GF-D8 (cell line): Measurements from ENCODE around the gene ATPAF1.
"Not testable (repeated sequence)": the region's sequence is repeated elsewhere in the genome, so short reads cannot be mapped to it uniquely, and the experiment has no call there.

ENCODE experiments used
- DNase-seq: peaks from one replicate; lab custom pipeline; 2025; lab: John Stamatoyannopoulos, UW

ATPAF1 gene, protein sequence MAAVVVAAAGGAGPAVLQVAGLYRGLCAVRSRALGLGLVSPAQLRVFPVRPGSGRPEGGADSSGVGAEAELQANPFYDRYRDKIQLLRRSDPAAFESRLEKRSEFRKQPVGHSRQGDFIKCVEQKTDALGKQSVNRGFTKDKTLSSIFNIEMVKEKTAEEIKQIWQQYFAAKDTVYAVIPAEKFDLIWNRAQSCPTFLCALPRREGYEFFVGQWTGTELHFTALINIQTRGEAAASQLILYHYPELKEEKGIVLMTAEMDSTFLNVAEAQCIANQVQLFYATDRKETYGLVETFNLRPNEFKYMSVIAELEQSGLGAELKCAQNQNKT

DNA sequence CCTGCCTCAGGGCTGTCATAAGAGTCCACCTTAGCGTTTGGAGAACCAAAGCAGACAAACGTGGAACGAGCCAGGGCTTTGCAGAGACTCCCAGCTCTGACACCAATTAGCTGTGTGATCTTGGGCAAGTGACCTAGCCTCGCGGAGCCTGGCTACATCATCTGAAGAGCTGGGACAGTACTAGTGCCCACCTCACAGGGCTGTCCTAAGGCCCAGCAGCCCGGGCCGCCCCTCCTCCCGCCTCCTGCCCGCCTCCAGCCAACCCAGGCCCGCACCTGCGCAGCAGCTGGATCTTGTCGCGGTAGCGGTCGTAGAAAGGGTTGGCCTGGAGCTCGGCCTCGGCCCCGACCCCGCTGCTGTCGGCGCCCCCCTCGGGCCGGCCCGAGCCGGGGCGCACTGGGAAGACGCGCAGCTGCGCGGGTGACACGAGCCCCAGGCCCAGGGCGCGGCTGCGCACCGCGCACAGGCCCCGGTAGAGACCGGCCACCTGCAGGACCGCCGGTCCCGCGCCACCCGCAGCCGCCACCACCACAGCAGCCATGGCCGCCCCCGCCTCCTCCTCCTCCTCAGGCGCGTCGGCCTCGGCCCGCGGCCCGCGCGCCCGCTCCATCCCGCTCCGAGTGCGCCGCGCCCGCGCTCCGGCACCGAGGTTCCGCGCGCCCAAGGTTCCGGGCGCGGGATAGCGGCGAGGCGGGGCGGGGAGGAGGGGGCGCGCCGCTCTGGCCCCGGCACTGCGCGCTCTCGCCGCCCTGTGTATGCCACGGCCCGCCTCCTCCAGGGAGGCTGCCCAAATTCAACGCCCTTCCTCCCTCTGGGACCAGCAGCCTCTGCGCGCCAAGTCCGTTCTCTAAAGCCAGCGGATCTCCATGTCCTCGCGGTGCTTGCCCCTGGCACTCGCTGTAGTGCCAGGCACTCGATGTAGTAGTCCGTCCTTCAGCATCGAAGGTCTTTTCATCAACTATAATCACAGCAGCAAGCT, at the start of gene ATPAF1:
Gene ATPAF1 (minus strand): TSS at position 583 of the 979 bp plus-strand sequence. CDS start 42 bp downstream, at position 541.
- no peak for DNase-seq

DNA sequence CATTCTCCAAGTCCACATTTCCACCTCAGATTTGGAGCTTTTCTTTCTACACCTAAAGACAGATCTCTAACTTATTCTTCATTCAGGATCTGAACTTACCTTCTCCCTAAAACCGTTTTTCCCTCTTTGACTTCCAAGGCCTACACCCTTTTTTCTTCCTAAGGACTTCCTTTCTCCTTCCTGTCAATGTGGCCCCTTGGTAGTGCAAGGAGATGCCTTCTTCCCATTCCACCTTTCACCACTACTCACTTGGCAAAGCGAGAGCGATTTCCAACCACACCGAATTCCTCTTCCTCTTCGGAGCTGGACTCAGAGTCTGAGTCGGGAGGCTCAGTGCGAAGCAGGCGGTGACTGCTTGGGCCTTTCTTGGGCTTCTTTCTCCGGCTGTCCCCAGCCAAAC, 49.5 kb upstream of the ATPAF1 start:
- no peak for DNase-seq

DNA sequence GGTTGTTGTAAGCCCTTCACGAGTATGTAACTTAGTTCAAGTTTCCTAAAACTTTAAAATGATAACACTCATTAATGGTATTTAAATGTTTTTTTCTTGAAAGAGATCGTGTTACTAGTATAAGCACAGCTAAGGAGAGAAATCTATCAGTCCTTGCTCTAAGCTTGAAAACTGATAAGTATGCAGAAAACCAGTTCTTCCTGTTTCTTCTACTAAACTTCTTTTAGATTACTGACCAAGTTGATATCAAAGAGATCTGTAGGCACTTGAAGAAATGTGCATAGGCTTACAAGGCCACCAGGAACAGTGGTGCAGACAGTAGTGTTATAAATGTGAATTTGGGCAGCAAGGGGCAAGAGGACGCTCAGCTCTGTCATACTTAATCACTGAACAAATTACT, 46.8 kb upstream of the ATPAF1 start:
- DNase-seq = no peak

DNA sequence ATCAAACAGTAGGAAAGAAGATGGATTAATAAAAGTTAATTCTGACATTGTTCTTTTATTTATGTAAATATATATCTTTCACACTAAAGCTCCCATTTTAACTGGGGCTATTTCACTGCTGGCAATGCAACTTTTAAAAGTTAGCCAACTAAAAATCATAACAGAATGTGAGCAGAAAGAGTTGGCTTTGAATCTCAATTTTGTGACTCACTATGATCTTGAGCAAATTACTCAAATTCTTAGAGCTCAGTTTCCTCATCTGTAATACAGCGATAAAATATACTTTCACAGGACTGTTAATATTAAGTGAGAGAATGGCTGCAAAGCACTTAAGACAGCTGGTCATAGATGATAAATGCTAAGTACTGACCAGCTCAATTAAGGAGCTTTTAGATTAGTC, 40.0 kb upstream of the ATPAF1 start:
- no peak for DNase-seq

DNA sequence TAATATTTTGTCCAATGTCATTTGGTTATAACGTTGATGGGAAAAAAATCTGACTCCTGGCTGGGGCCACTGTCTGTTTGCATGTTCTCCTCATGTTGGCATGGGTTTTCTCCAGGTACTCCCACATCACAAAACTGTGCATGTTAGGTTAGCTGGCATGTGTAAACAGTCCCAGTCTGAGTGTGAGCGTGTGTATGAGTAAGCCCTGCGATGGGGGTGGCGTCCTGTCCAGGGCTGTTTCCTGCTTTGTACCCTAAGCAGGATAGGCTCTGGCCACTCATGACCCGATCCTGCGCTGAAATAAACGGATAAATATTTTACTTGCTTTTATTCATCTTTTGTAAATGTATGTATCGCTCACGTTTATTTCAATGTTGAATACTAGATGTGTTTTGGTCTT, 37.2 kb upstream of the ATPAF1 start:
- DNase-seq = no peak

DNA sequence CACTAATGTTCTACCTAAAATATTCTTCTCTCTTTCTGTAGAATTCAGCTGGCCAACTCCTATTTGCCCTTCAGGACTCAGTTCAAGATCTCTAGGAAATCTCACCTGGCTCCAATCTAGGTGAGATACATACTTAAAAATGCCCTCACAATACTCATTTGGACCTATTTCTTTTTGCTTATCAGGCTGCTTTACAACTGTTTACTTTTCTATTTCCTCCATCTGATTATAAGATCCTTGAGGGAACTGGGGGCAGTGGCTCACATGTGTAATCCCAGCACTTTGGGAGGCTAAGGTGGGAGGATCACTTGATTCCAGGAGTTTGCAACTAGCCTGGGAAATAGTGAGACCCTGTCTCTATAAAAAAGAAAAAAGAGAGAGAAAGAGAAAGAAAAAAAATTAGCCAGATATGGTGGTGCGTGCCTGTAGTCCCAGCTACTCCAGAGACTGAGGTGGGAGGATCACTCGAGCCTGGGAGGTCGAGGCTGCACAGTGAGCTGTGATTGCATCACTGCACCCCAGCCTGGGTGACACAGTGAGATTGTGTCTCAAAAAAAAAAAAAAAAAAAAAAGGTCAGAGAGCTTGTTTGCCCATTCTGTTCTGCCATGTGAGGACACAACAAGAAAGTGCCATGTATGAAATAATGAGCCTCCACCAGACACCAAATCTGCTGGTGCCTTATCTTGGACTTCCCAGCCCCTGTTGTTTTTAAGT, 35.9 kb upstream of the ATPAF1 start:
- DNase-seq = no peak

DNA sequence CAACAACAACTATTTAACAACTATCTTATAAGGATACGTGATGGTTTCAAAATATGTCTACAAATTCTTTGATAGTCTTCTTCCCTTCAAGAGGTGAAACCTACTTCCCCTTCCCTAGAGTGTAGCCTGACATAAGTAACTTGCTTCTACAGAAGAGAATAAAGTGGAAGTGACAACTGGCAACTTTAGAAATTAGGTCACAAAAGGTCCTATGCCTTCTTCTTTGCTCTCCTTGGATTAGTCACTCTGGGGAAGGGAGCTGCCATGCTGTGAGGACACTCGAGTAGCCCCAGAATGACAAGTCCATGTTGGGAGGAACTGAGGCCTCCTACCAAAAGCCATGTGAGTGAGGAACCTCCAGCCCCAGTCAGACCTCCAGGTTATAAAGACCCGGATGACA, 31.5 kb upstream of the ATPAF1 start:
- DNase-seq = peak; percentile 45

DNA sequence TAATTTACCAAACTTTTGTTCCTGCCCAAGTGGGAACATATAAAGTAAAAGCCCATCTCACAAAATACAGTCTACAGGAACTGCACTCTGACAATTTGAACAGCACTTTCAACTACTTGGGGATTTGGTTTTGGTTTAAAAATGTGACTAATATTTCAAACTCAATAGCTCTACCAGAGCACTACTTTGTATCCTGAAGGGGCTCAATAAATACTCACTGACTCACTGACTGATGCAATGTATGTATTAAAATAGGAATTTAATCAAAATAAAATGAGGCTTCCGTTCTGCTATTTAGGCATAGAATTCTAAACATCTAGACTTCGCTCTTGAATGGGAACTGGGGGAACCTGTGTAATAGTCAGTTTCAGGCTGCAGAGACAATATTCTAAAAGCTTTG, 28.9 kb upstream of the ATPAF1 start:
- no peak for DNase-seq

DNA sequence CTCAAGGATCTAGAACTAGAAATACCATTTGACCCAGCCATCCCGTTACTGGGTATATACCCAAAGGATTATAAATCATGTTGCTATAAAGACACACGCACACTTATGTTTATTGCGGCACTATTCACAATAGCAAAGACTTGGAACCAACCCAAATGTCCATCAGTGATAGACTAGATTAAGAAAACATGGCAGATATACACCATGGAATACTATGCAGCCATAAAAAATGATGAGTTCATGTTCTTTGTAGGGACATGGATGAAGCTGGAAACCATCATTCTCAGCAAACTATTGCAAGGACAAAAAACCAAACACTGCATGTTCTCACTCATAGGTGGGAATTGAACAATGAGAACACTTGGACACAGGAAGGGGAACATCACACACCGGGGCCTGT, 26.5 kb upstream of the ATPAF1 start:
- not testable (repeated sequence) for DNase-seq

DNA sequence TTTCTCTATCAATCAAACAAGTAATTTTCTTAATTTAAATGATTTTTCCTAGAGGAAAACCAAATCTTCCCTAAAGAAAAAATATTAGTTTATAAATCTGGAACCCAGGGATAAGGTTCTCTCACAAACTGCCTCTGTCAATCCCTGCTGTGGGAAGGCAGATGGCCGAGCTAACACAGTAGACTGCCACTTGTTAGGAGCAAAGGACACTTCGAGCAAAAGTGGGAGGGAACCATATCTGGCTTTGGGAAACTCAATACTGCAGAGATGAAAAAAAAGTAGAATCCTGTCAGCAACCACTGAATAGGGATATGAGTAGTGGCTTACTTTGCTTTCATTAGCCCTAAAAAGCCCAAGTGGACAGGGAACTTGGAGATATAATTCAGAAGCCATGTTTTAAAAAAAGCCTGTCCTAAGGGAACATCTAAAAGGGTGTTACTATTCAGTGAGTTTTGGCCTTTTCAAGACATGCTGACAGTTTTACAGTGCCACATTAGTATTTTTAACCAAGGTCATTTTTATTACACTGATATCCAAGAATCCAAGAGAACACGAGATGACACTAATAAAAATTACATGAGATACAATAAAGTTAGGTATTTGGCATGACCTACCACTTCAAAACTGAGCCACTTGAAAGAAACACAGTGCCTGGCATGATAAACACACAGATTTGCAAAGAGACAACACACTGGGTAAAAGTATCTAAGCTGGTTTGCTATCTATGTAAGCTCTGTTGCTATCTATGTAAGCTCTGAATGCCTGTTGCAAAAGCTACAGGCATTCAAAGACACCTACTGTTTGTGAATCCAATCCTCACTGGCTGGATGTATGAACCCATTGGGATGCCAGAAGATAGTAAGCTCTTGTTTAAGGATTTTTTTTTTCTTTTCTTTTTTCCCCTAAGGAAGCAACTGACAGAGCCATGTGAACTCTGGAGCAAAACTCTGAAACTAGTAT, 24.9 kb upstream of the ATPAF1 start:
- DNase-seq = no peak

DNA sequence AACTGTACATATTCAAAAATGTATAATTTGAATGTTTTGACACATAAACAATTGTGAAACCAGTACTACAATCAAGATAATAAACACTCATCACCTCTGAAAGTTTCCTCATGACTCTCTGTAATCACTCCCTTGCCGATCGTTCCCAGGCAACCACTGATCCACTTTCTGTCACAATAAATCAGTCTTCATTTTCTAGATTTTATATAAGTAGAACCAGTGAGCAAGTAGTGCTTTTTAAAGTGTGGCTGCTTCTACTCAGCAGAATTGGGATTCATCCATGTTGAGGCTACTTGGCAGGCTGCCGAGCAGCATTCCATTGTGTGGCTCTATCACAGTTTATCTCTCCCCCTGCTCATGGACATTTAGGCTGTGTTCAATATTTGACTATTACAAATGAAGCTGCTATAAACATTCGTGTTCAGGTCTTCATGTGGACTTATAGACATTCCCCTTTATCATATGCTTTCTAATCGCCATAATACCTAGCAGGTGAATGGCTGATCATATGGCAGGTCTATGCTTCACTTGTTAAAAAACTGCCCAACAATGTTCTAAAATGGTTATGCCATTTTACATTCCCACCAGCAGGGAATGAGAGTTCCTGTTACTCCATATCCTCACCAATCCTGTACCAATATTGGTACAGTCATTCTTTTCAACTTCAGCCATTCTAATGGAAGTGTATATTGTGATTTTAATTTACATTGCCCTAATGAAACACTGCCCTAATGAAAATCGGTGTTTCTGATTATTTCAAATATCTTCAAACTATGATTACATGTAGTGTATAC, 24.0 kb upstream of the ATPAF1 start:
- DNase-seq = no peak

DNA sequence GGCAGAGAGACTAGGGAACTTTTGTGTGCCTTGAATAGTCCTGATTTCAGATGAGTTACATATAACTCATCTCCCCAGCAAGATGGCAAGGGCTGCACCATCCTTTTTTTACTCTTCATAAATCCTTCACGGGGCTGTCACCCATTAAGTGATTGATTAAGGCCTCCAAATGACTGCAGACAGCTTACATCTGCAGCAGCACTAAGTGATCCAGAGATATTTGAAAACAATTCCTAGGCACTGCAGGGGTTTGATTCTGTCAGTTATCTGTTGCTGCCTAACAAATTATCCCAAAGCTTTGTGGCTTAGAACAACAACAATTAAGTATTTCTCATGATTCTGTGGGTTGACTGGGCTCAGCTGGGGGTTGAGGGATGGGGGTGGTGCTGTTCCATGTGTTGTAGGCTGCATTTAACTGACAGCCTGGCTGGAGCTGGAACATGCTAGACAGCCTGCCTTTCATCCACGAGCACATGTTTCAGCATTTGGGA, 22.8 kb upstream of the ATPAF1 start:
- DNase-seq = no peak

DNA sequence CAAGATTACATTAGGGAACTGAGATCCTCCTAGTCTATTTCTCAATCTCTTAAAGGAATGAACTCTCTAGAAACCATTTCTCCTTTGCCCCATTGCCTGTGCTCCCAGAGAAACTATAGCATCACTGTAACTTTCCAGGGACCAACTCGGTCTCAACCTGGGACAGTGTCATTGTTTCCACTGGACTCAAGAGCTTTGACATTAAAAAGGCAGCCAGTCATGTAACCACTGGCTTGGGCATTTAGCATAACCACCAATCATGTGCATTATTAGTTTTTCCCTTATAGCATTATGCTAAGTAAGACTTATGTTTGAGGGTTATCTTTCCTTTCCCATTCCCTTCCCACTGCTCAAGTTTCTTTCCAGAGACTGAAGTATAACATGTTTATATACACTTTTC, 21.7 kb upstream of the ATPAF1 start:
- no peak for DNase-seq

DNA sequence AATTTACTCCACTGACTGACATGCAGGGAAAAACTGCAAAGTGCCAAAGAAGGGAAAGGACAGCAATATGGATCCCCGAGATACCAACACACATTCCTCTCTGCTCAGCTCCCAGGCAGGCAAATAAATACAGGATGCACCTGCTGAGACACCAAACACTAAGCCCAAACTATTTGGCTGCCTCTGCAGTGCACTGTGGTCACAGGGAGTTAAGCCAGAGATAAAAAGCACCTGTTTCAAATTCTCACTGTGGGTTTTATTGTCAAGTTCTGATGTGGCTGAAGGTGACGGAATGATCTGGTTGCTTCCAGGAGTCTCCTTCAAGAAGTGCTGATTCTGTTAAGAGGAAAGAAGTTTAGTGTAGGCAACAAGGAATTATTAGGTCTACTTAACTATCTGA, 21.2 kb upstream of the ATPAF1 start:
- peak; percentile 40 for DNase-seq

DNA sequence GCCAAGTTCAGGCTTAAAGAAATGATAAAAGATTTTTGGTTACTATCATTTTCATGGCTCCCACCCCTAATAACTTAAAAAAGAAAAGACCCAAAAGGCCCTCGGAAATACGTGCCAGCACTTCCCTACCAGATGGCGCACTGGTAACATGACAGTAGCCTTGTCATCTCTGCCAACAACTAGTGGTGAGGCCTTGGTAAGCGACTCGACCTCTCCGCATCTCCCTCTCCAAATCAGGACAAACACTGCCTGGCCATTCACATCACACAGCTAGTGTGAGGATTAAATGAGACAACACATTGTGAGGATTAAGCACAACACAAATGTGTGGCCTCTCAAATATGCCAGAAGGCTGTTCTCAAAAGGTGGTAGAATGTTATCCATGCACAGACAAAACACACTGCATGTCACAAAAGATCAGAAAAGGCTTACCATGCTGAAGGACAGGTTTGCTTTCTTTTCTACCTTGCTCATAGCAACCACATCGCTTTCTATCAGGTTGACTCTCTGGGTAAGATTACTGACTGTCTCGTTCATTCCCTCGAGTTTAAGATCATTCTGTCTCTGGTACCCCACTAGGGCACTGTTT, 19.9 kb upstream of the ATPAF1 start:
- DNase-seq = no peak

DNA sequence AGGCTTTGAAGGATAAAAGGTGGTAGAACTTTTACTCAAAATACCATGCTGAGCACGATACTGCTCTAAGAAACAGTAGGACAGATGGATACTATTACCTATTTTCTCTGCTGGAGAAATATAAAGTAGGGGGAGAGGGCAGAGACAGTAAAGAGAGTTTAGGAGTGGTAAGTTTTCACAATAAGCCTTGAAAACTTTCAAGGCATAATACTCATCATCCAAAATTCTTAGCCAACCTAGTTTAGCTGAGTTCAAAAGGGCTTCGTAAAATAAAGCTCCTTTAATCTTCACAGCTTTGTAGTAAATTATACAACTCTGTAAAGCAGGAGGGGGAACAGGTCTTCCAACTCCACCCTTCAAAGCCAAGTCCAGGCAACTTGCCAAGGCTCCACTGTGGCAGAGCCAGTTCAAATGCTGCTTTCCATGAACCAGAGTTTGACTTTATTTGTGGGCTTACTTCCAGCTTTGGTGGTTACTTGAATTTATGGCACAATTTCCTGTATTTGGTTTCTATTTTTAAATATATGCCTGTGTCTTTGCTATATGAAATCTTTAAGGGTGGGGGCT, 19.0 kb upstream of the ATPAF1 start:
- DNase-seq = peak; percentile 85

DNA sequence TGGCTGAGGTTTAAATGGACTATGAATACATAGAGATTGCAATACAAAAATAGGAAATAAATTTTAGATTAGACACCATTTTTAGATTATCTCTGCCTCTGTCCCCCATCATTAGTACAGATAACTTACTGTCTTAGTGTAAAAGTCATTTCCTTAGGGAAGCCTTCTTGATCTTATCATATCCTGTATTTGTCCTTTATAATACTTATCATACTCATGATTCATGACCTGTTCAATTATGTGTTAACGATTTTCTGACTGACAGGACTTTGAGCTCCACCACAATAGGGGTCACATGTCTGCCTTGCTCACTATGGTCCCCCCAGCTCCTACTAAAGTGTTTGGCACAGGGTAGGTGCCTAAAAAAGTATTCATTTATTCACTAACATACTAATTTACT, 18.1 kb upstream of the ATPAF1 start:
- DNase-seq = peak; percentile 6

DNA sequence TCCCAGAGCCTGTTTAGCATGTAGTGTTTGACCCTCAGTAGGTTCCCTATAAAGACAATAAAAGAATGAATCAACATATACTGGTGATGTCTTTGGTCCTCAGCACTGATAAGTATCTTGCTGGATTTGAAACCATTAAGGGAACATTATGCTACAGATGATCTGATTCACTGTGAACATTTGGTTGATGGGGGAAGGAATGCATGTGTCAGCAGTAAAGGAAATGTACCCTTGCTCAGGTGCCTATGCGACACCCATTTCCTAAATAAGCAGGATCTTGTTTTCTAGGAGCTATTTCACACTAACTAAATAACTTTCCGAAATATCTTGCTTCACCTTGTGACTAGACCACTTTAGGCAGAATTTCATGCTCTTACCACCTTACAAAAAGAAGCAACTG, 16.5 kb upstream of the ATPAF1 start:
- DNase-seq = no peak

DNA sequence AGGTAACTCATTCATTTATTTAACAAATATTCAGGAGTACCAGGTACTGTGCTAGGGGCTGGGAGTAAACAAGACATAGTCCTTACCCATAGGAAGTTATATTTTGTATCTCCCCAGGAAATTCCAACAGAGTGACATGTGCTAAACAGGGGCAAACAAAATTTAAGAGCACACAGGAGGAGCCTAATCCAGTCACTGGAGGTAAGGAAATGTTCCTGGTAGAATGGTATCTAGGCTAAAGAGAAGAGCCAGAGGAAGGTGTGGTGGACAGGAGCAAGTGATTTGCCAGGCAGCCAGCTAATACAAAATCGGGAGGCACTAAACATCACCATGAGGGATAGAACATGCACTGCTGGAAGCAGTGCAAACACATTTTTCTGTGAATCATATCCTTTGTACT, 13.9 kb upstream of the ATPAF1 start:
- no peak for DNase-seq
